ENCODE data around the gene SCN7A. TPM values are rescaled to one million over a fixed set of nuclear protein-coding genes. Genes with fewer than 3 reads are reported as not detected.

The SCN7A gene
- total and polyA plus RNA-seq, 4 donors: 0.05 to 7.9 (median 1.1) TPM

DNA sequence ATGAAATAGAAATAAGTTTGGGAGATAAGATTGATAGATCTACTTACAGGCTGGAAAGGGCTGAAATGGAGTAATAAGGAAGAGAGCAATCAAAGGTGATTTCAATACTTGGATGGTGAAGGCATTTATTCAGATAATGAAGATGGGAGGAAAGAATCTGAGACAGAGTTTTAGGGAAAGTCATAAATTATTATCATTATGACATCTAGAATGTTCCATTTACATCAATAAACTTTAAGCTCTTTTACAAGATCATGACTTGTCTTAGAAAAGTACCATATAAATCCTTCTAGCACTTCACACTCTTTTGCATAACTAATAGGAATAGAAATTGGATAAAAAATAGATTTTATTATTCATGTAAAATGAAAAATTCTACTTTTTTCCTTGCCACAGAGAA is 120.5 kb downstream of the SCN7A start:
- no peak overlapping the region for H3K27ac ChIP-seq (ENCODE audit: low read depth in 1 of 2, low read length in 2 of 2)
- H3K9me3 ChIP-seq (ENCODE audit: control insufficient read depth in 4 of 4, low read length in 3 of 4): no peaks in the 10 kb centered on the region
- no peaks in the 10 kb centered on the region for H3K27me3 ChIP-seq (ENCODE audit: control insufficient read depth in 4 of 4, insufficient read depth in 4 of 4, low read length in 3 of 4)
- H3K36me3 ChIP-seq (ENCODE audit: control insufficient read depth in 4 of 4, insufficient read depth in 3 of 4, low read depth in 1 of 4, low read length in 3 of 4): no peaks in the 10 kb centered on the region
- TF ChIP-seq YY1 (IDR thresholded peaks at IDR 0.05) (no peak), FOXA2 (IDR thresholded peaks at IDR 0.05) (no peak), TAF1 (conservative IDR thresholded peaks at IDR 0.05) (no peak), ATF3 (IDR thresholded peaks at IDR 0.05) (no peak), ZBTB33 (IDR thresholded peaks at IDR 0.05) (no peak)
- no peak overlapping the region for H3K4me3 ChIP-seq (ENCODE audit: low read depth in 1 of 3, low read length in 3 of 3)
- H3K4me1 ChIP-seq (ENCODE audit: control insufficient read depth in 4 of 4, insufficient read depth in 4 of 4, low read length in 3 of 4): peaks cover 4 to 32% (median 25%) of the 10 kb centered on the region in 4 donors
- no peak overlapping the region for H3K9ac ChIP-seq (ENCODE audit: low read depth in 1 of 2, low read length in 2 of 2)
- DNase-seq (ENCODE audit: low spot score): no peak

- H3K4me3 ChIP-seq (ENCODE audit: low read depth in 1 of 3, low read length in 3 of 3): no peak overlapping the region
- no peak for DNase-seq (ENCODE audit: low spot score)
- H3K9ac ChIP-seq (ENCODE audit: low read depth in 1 of 2, low read length in 2 of 2): no peak overlapping the region
- no peaks in the 10 kb centered on the region for H3K9me3 ChIP-seq (ENCODE audit: control insufficient read depth in 4 of 4, low read length in 3 of 4)
- no peaks in the 10 kb centered on the region for H3K36me3 ChIP-seq (ENCODE audit: control insufficient read depth in 4 of 4, insufficient read depth in 3 of 4, low read depth in 1 of 4, low read length in 3 of 4)
- H3K4me1 ChIP-seq (ENCODE audit: control insufficient read depth in 4 of 4, insufficient read depth in 4 of 4, low read length in 3 of 4): peaks cover 4 to 32% (median 25%) of the 10 kb centered on the region in 4 donors
- 49% methylated on average over 2 of the region's 2 CpGs for WGBS
- no peaks in the 10 kb centered on the region for H3K27me3 ChIP-seq (ENCODE audit: control insufficient read depth in 4 of 4, insufficient read depth in 4 of 4, low read length in 3 of 4)
- TF ChIP-seq YY1 (IDR thresholded peaks at IDR 0.05): no peak
- no peak for TF ChIP-seq GABPA (IDR thresholded peaks at IDR 0.05 in 1 of 2, conservative IDR thresholded peaks at IDR 0.05 in 1 of 2)
- TF ChIP-seq, protein P1, sequence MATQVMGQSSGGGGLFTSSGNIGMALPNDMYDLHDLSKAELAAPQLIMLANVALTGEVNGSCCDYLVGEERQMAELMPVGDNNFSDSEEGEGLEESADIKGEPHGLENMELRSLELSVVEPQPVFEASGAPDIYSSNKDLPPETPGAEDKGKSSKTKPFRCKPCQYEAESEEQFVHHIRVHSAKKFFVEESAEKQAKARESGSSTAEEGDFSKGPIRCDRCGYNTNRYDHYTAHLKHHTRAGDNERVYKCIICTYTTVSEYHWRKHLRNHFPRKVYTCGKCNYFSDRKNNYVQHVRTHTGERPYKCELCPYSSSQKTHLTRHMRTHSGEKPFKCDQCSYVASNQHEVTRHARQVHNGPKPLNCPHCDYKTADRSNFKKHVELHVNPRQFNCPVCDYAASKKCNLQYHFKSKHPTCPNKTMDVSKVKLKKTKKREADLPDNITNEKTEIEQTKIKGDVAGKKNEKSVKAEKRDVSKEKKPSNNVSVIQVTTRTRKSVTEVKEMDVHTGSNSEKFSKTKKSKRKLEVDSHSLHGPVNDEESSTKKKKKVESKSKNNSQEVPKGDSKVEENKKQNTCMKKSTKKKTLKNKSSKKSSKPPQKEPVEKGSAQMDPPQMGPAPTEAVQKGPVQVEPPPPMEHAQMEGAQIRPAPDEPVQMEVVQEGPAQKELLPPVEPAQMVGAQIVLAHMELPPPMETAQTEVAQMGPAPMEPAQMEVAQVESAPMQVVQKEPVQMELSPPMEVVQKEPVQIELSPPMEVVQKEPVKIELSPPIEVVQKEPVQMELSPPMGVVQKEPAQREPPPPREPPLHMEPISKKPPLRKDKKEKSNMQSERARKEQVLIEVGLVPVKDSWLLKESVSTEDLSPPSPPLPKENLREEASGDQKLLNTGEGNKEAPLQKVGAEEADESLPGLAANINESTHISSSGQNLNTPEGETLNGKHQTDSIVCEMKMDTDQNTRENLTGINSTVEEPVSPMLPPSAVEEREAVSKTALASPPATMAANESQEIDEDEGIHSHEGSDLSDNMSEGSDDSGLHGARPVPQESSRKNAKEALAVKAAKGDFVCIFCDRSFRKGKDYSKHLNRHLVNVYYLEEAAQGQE (IDR thresholded peaks at IDR 0.05): no peak
- TF ChIP-seq FOXA2 (IDR thresholded peaks at IDR 0.05): no peak
- no peak for TF ChIP-seq FOXA1 (IDR thresholded peaks at IDR 0.05)
- no peak for TF ChIP-seq HNF4A (conservative IDR thresholded peaks at IDR 0.05)
- no peak for TF ChIP-seq ZBTB33 (IDR thresholded peaks at IDR 0.05)
- TF ChIP-seq JUND (IDR thresholded peaks at IDR 0.05): no peak
- no peak for TF ChIP-seq MAX (IDR thresholded peaks at IDR 0.05)
- no peak for TF ChIP-seq SP1 (IDR thresholded peaks at IDR 0.05)
- no peak for TF ChIP-seq NR2F2 (IDR thresholded peaks at IDR 0.05)
- no peak for TF ChIP-seq RAD21 (IDR thresholded peaks at IDR 0.05)
- TF ChIP-seq EGR1 (IDR thresholded peaks at IDR 0.05; ENCODE audit: low read depth in 2 of 2): no peak
- no peak for TF ChIP-seq TAF1 (conservative IDR thresholded peaks at IDR 0.05)
- TF ChIP-seq, protein P2, sequence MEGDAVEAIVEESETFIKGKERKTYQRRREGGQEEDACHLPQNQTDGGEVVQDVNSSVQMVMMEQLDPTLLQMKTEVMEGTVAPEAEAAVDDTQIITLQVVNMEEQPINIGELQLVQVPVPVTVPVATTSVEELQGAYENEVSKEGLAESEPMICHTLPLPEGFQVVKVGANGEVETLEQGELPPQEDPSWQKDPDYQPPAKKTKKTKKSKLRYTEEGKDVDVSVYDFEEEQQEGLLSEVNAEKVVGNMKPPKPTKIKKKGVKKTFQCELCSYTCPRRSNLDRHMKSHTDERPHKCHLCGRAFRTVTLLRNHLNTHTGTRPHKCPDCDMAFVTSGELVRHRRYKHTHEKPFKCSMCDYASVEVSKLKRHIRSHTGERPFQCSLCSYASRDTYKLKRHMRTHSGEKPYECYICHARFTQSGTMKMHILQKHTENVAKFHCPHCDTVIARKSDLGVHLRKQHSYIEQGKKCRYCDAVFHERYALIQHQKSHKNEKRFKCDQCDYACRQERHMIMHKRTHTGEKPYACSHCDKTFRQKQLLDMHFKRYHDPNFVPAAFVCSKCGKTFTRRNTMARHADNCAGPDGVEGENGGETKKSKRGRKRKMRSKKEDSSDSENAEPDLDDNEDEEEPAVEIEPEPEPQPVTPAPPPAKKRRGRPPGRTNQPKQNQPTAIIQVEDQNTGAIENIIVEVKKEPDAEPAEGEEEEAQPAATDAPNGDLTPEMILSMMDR (IDR thresholded peaks at IDR 0.05; ENCODE audit: low read depth, low read length, missing input control): no peak
- TF ChIP-seq ATF3 (IDR thresholded peaks at IDR 0.05): no peak
- no peak overlapping the region for H3K27ac ChIP-seq (ENCODE audit: low read depth in 1 of 2, low read length in 2 of 2)
Observed at GRCh38 chr2:166373105-166373504, 120.9 kb downstream of the SCN7A start.
